ENCODE measurements around the gene SLC7A4.

SLC7A4 gene

DNA sequence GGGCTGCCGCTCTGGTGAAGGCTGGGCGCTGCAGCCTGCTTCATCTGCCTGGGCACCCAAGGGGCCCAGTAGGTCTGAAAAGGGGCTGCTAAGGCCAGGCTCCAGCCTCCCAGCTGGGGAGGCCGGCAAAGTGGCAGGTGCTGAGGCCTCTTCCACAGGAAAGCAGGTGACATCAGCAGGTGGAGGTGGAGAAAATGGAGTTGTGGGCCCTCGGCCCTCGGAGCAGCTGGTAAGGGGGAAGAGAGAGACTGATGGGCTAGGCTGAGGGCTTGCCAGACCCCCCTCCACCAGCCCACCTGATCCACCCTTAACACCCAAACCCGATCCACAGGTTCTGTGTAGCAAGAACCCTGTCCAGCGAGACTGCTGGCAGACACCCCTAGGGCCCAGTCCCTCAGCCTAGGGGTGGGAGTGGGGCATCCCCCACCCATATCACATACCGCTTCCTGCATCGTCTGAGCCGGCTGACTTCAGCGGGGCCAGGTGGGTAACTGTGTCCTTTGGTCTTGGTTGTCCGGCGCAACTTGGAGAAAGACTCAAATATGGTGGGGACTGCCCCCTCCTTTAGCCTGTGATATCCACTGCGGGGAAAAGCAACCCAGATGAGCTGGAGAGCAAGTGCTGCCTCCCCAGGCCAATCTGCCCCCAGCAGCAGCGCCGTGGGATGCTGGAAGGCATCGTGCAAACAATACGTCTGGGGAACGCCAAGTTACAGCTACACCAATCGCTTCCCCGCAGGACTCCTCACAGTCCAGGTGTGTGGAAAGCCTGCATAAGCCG lies 32.0 kb downstream of the SLC7A4 start:
- no peak for DNase-seq (ENCODE audit: low read depth, low spot score)
- no peak overlapping the region for H3K27ac ChIP-seq

GRCh38 chr22:20999350-21000206 lies 32.8 kb downstream of the SLC7A4 start:
- no peak overlapping the region for H3K27ac ChIP-seq

DNA sequence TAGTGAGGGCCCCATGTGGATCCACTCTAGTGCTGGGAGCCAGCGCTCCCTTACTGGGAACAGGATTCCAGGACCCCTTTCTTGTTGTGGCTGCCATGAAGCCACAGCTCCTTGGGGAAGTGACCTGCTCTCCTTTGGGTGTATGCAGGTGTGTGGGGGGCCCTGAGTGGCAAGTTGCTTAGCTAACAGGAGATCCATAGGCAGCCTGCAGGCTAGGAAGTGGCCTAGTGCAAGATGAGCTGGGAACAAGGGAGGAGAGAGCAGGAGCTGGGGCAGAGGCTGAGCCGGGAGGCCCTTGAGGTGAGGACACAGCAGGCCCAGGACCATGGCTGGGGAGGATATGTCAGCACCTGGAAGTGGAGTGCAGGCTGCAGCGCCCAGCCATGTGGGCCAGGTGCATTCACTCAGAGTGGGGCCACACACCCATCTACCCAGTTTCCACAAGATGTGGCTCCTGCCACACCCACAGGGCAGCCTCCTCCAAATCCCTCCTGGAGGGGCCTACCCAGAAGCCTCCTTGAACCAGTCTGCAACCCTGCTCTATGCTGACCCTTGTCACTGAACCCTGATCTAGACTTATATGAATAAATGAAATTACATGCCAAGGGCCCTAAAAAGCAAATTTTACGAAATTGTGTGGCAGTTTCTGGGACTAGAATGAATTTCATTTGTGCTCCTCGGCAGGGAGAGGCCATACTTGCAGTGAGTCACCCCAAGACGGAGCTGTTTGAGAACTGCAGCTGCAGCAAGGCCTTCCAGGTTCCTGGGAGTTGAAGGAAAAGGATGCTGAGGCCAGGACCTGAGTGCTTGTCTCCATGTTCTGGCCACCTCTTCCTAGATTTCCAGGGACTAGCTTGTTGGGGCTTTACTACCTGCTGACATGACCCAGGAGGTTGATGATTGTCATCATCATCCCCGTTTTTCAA lies 33.7 kb downstream of the SLC7A4 start:
- H3K27ac ChIP-seq, result no peak overlapping the region
- no peak for DNase-seq (ENCODE audit: low read depth, low spot score)

More at GRCh38 chr22:20999350-21000206, 32.8 kb downstream of the SLC7A4 start:
- no peak for DNase-seq (ENCODE audit: low read depth, low spot score)

- DNase-seq (ENCODE audit: low read depth, low spot score), result no peak
- H3K27ac ChIP-seq, result no peak overlapping the region
Measured at GRCh38 chr22:20997536-20998257, 34.7 kb downstream of the SLC7A4 start.

DNA sequence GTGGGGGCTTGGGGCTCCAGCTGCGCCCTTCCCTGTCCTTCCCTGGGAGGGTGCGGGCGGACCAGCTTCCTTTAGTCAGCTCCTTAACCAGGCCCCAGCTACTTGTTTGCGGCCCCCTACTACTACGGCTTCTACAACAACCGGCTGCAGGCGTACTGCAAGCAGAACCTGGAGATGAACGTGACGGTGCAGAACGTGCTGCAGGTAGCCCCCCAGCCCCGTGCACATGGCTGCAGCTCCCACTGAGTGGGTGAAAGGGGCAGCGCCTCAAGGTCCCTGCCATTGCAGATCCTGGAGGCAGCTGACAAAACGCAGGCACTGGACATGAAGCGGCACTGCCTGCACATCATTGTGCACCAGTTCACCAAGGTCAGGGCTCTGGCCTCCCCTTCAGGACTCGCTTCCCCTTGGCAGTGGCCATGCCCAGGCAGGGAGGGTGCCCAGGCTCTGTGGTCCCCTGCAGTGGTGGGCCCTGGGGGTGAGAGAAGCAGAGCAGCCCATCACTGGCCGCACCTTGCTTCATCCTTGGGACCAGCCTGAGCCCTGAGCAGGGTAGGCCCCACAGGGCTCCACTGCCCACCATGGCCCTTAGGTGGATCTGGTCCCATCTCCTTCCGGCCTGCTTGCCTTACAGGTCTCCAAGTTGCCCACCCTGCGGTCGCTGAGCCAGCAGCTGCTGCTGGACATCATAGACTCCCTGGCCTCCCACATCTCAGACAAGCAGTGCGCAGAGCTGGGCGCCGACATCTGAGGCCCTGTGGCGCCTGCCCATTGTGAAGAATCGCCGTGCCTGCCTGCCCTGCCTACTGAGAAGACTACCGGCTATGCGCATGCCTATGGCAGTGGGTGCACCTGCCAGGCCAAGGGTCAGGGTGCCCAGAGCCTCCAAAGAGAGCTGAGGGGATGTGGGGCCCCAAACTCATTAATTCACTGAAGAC lies 35.5 kb downstream of the SLC7A4 start:
- no peak for DNase-seq (ENCODE audit: low read depth, low spot score)
- no peak overlapping the region for H3K27ac ChIP-seq

GRCh38 chr22:20996031-20996410 lies 36.3 kb downstream of the SLC7A4 start:
- no peak overlapping the region for H3K27ac ChIP-seq
- DNase-seq (ENCODE audit: low read depth, low spot score), result no peak

DNA sequence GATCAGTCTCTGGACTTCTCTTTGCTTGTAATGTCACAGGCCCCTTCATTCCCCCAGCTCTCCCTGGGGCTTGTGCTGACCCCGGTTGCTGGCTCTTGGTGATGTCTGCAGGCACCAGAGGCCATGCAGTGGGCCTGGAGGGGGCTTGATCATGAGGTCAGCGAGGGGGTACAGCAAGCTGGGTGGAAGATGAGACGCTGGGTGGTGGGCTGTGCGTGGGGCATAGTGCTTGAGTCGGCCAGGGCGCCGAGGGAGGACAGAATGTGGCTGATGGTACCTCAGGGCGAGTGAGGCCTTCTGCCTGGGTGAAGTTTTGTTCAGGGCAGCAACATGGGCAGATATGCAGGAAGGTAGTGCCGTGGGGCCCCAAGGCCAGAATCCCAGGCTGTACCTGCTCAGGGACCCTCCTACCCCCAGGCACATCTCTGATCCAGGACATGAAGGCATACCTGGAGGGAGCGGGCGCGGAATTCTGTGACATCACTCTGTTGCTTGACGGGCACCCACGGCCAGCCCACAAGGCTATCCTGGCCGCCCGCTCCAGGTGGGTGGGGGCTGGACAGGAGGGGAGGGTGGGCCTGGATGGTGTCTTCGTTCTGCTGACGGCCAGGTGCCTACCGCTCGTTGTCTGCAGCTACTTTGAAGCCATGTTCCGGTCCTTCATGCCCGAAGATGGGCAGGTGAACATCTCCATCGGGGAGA lies 36.9 kb downstream of the SLC7A4 start:
- DNase-seq (ENCODE audit: low read depth, low spot score), result no peak
- no peak overlapping the region for H3K27ac ChIP-seq

DNA sequence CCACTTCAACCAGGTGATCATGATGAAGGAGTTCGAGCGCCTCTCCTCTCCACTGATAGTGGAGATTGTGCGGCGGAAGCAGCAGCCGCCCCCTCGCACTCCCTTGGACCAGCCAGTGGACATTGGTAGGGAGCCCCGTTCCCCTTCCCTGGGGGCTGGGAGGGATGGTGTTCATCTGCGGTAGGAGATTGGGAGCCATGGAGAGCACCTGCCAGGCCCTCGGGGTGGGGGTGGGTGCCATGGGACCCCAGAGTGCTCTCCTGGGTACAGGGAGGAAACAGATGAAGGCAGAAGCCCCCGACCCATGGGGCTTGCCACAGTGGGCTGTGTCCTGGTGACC lies 37.5 kb downstream of the SLC7A4 start:
- no peak overlapping the region for H3K27ac ChIP-seq
- no peak for DNase-seq (ENCODE audit: low read depth, low spot score)

DNA sequence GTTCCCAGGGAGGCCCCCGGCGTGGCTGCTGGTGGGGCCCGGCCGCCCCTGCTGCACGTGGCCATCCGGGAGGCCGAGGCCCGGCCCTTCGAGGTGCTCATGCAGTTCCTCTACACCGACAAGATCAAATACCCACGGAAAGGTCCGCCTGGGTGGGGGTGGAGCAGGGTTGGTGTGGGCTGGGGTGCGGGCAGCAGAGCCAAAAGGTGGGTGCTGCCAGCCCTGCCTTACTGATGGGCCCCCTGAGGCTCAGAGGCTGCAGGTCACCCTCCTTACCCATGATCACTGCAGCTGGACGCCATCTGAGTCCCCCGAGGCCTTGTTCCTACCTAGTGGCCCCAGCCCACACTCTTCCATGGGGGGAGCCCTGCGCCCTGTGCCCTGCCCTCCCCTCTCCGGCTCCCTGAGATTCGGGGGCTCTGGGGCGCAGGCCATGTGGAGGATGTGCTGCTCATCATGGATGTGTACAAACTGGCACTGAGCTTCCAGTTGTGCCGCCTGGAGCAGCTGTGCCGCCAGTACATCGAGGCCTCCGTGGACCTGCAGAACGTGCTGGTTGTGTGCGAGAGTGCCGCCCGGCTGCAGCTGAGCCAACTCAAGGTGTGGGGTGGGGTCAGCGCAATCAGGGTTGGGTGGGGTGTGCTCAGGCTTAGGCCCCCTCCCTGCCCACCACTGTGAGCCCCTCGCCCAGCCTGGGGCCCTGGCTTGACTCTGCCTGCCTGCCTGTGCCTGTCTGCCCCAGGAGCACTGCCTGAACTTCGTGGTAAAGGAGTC lies 38.0 kb downstream of the SLC7A4 start:
- no peak overlapping the region for H3K27ac ChIP-seq
- DNase-seq (ENCODE audit: low read depth, low spot score), result no peak

GRCh38 chr22:20993304-20994127 lies 38.8 kb downstream of the SLC7A4 start:
- no peak for DNase-seq (ENCODE audit: low read depth, low spot score)
- no peak overlapping the region for H3K27ac ChIP-seq

GRCh38 chr22:20992456-20993303 lies 39.7 kb downstream of the SLC7A4 start:
- no peak overlapping the region for H3K27ac ChIP-seq
- no peak for DNase-seq (ENCODE audit: low read depth, low spot score)

DNA sequence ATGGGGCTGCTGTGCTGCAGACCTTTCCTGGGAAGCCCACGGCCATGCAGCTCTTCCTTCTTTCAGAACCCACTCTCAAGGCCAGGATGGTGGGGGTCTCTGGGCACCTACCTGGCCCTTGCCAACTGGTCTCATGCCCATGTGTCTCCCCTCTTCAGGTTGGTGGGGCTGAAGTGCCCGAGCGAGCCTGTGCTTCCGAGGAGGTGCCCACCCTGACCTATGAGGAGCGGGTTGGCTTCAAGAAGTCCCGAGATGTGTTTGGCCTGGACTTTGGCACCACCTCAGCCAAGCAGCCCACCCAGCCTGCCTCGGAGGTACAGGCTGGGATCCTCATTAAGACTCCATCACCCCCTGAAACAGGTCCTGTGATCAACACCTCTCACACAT lies 40.3 kb downstream of the SLC7A4 start:
- DNase-seq (ENCODE audit: low read depth, low spot score), result no peak
- no peak overlapping the region for H3K27ac ChIP-seq

- DNase-seq (ENCODE audit: low read depth, low spot score), result no peak
- no peak overlapping the region for H3K27ac ChIP-seq
Measured at GRCh38 chr22:20991252-20992055, 40.9 kb downstream of the SLC7A4 start.

- DNase-seq (ENCODE audit: low read depth, low spot score), result no peak
- H3K27ac ChIP-seq, result no peak overlapping the region
Measured at GRCh38 chr22:20990184-20991180, 41.9 kb downstream of the SLC7A4 start.

Data from epithelial cell of prostate (primary cell).